Nephron progenitor cell (in vitro differentiated cells): ENCODE measurements around the gene FOXF2.

Experiments
- DNase-seq: peaks from one replicate; pipeline ENCODE4 v3.0.0; 2021
- H3K27ac Mint-ChIP-seq: 2 replicates; pipeline ENCODE4 v1.8.0; 2021; ENCODE audit warnings: mild to moderate bottlenecking, moderate library complexity, mixed read lengths
- H3K27me3 Mint-ChIP-seq: 2 replicates; pipeline ENCODE4 v1.8.0; 2021; ENCODE audit warnings: mild to moderate bottlenecking, low read depth, mixed read lengths; ENCODE audit not compliant: poor library complexity
- H3K36me3 Mint-ChIP-seq: 2 replicates; pipeline ENCODE4 v1.8.0; 2021; ENCODE audit warnings: low read depth, mixed read lengths
- H3K4me1 Mint-ChIP-seq: 2 replicates; pipeline ENCODE4 v1.8.0; 2021; ENCODE audit warnings: mixed read lengths
- H3K4me3 Mint-ChIP-seq: 2 replicates; pipeline ENCODE4 v1.8.0; 2021; ENCODE audit warnings: mild to moderate bottlenecking, moderate library complexity, mixed read lengths
- H3K9me3 Mint-ChIP-seq: 2 replicates; pipeline ENCODE4 v1.8.0; 2021; ENCODE audit warnings: mild to moderate bottlenecking, moderate library complexity, mixed read lengths
- CTCF ChIP-seq: fragments of 200-600 bp; sonication (generic); IDR thresholded peaks from 2 replicates; pipeline ENCODE4 v1.5.0; 2021; ENCODE audit warnings: antibody characterized with exemption

FOXF2 gene

GRCh38 chr6:1372690-1373089, 16.7 kb upstream of the FOXF2 start:
- Mint-ChIP-seq H3K4me1 (no peaks in the 10 kb centered on the region), H3K27me3 (peaks cover 90% of the 10 kb centered on the region), H3K36me3 (no peaks in the 10 kb centered on the region), H3K4me3 (no peak overlapping the region), H3K27ac (no peak overlapping the region), H3K9me3 (peaks cover 55% of the 10 kb centered on the region)
- TF ChIP-seq CTCF, result no peak
- DNase-seq, result no peak

GRCh38 chr6:1376653-1377052, 12.7 kb upstream of the FOXF2 start:
- Mint-ChIP-seq H3K9me3 (peaks cover 22% of the 10 kb centered on the region), H3K27ac (no peak overlapping the region), H3K4me1 (peaks cover 9% of the 10 kb centered on the region), H3K4me3 (no peak overlapping the region), H3K36me3 (no peaks in the 10 kb centered on the region), H3K27me3 (peaks cover 98% of the 10 kb centered on the region)
- DNase-seq, result no peak
- no peak for TF ChIP-seq CTCF

GRCh38 chr6:1377526-1377925, 11.8 kb upstream of the FOXF2 start:
- Mint-ChIP-seq H3K27me3 (peaks cover 99% of the 10 kb centered on the region), H3K4me3 (peak overlapping the region; percentile 21), H3K9me3 (peaks cover 13% of the 10 kb centered on the region), H3K27ac (no peak overlapping the region), H3K4me1 (peaks cover 9% of the 10 kb centered on the region), H3K36me3 (no peaks in the 10 kb centered on the region)
- no peak for TF ChIP-seq CTCF
- DNase-seq, result no peak

GRCh38 chr6:1378065-1379016, 11.0 kb upstream of the FOXF2 start:
- peak; percentile 52 for DNase-seq
- no peaks in the 10 kb centered on the region for H3K36me3 Mint-ChIP-seq
- H3K9me3 Mint-ChIP-seq, result peaks cover 7% of the 10 kb centered on the region
- H3K4me3 Mint-ChIP-seq, result no peak overlapping the region
- H3K27me3 Mint-ChIP-seq, result peaks cover 99% of the 10 kb centered on the region
- no peak overlapping the region for H3K27ac Mint-ChIP-seq
- H3K4me1 Mint-ChIP-seq, result peaks cover 9% of the 10 kb centered on the region
- no peak for TF ChIP-seq CTCF

- Mint-ChIP-seq H3K36me3 (no peaks in the 10 kb centered on the region), H3K9me3 (peaks cover 4% of the 10 kb centered on the region), H3K4me3 (no peak overlapping the region), H3K27ac (no peak overlapping the region), H3K27me3 (peaks cover 99% of the 10 kb centered on the region), H3K4me1 (peaks cover 9% of the 10 kb centered on the region)
- no peak for TF ChIP-seq CTCF
- no peak for DNase-seq
Measured at GRCh38 chr6:1379017-1379787, 10.2 kb upstream of the FOXF2 start.
